CD4-positive, alpha-beta T cell treated with Interleukin-6 at 100 ng/mL for 8 hours (primary cell): ENCODE measurements around the gene USP8.

Experiments used
- DNase-seq: peaks from one replicate; pipeline ENCODE4 v3.0.0-alpha.2; 2020; ENCODE audit warnings: mixed read lengths, low spot score

Gene USP8

GRCh38 chr15:50543556-50543955, 119.4 kb downstream of the USP8 start:
- no peak for DNase-seq

DNA sequence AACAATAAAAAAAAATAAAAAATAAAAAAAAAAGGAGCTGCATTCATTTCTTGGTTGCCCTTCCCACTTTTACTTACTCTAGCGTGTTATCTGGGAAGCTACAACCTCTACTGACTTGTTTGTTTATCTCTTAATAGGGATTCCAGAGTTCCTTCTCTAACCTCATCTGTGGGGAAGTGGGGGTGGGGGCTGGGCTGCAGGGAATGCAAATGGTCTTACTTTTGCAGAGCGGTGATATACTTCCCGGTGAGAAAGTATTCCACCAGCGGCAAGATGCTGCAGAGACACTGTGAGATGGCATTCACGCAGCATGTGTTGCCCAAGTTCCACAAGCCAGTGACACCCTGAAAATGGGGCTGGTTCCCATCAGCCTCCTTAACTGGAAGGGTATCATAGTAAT, 120.2 kb downstream of the USP8 start:
- DNase-seq = no peak

GRCh38 chr15:50546566-50546965, 122.4 kb downstream of the USP8 start, which contains the start of gene USP50:
Gene USP50, minus strand, starts transcription at chr15:50546666. Its CDS starts 141 bp downstream, at chr15:50546525.
- DNase-seq = no peak

GRCh38 chr15:50549326-50549725, 125.1 kb downstream of the USP8 start:
- DNase-seq = no peak

DNA sequence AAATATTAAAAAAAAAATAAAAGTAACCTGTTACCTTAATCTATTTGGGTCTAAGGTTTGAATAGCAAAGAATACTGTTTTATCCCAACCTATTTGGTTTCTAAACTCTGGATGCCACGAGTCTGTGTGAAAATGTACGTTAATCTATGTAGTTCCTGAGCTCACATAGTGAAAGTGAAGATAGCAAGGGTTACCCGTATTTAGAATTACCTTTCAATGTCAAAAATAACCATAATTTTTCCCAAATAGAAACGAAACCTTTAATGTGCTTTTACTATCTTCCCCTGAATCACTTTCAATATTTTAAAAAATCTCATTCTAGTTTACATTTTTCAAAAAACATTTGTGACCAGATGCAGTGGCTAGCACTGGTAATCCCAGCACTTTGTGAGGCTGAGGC, 128.0 kb downstream of the USP8 start:
- no peak for DNase-seq

DNA sequence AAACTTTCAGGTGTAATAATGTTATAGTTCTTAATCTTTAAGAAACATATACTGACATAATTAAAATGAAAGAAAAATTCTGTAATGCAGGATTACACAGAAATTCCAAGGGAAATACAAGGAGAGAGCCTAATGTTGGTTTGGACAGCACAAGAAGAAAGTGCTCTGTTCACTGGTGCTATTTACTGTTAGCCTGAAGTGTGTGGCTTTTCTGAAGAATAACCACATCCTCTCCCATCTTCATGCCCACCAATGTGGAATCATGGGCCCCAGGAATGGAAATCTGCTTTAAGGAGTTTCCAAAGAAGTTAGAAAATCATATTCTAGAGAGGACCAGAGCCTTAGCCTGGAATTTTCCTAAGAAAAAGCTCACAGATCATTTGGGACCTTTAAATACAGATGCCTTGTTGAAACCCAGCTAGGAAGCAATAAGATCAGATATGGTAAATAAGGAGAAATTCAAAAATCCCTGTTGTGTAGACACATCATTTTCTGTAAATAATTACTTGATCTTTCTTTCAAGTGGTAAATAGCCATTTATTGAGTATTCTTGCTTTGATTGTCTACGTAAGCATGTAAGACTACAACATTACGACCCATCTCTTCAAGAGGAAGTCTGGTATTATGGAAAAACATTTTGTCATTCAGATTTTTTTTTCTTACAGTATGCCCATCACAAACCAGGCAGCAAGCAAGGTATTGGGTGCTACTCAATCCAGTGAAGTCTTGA, 132.6 kb downstream of the USP8 start:
- DNase-seq = no peak

DNA sequence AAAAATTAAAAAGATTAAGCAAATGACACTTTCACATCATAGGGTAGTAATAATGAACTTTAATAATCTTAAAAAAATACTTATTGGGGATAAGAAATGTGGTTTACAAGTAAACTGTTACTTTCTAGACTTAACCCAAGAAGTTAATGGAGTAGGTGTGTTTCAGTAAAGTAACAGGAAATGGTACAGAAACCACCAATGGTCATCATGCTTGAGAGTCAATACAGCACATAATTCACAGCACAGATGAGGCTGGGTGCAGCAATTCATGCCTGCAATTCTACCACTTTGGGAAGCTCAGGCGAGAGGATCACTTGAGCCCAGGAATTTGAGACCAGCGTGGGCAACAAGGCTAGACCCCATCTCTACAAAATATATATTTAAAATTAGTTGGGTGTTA, 133.8 kb downstream of the USP8 start:
- no peak for DNase-seq

DNA sequence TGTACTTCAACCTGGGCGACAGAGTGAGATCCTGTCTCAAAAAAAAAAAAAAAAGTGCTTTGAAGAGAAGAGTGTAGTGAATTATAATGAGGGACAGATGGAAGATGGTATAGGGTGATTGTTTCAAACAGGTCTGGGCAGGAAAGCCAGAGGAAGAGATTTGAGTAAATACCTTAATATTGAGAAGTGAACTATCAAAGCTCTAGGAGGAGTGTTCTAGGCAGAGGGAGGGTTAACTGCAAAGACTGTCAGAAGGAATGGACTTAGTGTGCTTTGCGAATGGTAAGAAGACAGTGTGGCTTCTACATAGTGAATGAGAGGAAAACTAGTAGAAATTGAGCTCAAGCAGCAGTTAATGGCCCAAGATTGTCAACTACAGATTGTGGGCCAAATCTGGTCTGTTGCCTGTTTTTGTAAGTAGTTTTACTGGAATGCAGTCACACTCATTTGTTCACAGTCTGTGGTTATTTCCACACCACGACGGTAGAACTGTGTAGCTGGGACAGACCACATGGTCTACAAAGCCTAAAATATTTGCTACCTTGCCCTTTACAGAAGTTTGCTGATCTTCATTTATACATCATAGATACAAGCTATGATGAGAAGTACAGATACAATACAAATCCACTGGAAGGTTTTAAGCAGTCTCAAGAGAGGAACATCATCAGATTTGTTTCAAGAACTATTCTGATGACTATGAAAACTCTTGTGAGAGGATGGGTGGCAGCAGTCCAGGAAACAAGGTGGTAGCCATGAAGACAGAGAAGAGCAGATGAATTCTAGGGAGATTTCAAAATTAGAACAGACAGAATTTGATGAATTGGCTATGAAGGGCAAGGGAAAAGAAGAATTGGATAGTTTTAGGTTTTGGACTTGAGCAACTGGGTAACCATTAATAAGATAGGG, 138.8 kb downstream of the USP8 start:
- no peak for DNase-seq

DNA sequence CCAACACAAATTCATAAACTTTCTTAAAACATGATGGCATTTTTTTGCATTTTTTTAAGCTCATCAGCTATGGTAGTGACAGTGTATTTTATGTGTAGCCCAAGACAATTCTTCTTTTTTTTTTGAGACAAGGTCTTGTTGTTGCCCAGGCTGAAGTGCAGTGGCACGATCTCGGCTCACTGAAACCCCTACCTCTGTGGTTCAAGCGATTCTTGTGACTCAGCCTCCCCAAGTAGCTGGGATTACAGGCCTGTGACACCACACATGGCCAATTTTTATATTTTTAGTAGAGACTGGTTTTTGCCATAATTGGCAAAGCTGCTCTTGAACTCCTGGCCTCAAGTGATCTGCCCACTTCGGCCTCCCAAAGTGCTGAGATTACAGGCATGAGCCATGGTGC, 139.6 kb downstream of the USP8 start:
- no peak for DNase-seq
